Left lung (tissue), 10 donors: ENCODE measurements around the gene KLHDC7A. TPM values are rescaled to one million over a fixed set of nuclear protein-coding genes. Genes with fewer than 3 reads are reported as not detected.
A peak's percentile ranks its signal among the peaks of the same experiment; 100 is the strongest.

Source experiments
- ATAC-seq: fragments of 200-7000 bp; cut with Tn5 transposase; one replicate; pipeline ENCODE4 v1.9.1; 2020; ENCODE audit warnings: moderate library complexity
- DNase-seq, 4 donors: peaks; one replicate each; pipeline ENCODE4 v3.0.0-alpha.2; 2013 to 2020
- H3K27ac ChIP-seq, 2 donors: fragments of 200-600 bp; sonication (generic) in 1 of 2; one replicate each; pipeline versions ENCODE4 v1.5.0 to v1.8.0; 2020 to 2021
- H3K27me3 ChIP-seq, 2 donors: fragments of 200-600 bp; sonication (generic) in 1 of 2; one replicate each; pipeline versions ENCODE4 v1.5.0 to v1.8.0; 2020 to 2021
- H3K36me3 ChIP-seq, 2 donors: fragments of 200-600 bp; sonication (generic) in 1 of 2; one replicate each; pipeline versions ENCODE4 v1.5.0 to v1.8.0; 2020 to 2021
- H3K4me1 ChIP-seq, 2 donors: fragments of 200-600 bp; one replicate each; pipeline ENCODE4 v1.8.0; 2021
- H3K4me3 ChIP-seq, 2 donors: fragments of 200-600 bp; sonication (generic) in 1 of 2; one replicate each; pipeline versions ENCODE4 v1.5.0 to v1.8.0; 2020 to 2021; ENCODE audit warnings: mild to moderate bottlenecking in 1 of 2
- H3K9me3 ChIP-seq, 2 donors: fragments of 200-600 bp; sonication (generic) in 1 of 2; one replicate each; pipeline versions ENCODE4 v1.5.0 to v1.8.0; 2020 to 2021
- intact Hi-C, 2 donors: fragments of 100-400 bp; cut with DNase I; formaldehyde crosslinking; loops; one replicate each; pipeline versions ENCODE4 v1.11.2 to v1.14.2; 2022
- polyA plus RNA-seq, 6 donors: library from polyadenylated mRNA; unstranded; fragments of 120-200 nt; gene quantifications; one replicate each; pipeline ENCODE4 v1.2.1, GENCODE V29; 2013; ENCODE audit not compliant: insufficient read length in 6 of 6
- total RNA-seq, 2 donors: library from RNA; stranded (reverse); fragmentation: NEBNext Ultra II Directional; extraction: Animal tissue kit (Norgen Biotek cat#: 25700); gene quantifications; one replicate each; pipeline ENCODE4 v1.2.1, GENCODE V29; 2021
- TF ChIP-seq, protein P1 (sequence below), 2 donors: fragments of 200-600 bp; sonication (generic) in 1 of 2; IDR thresholded peaks; one replicate each; pipeline versions ENCODE4 v1.5.0 to v1.8.0; 2021; ENCODE audit warnings: antibody characterized with exemption in 2 of 2
- donor health status: DM: no; HTN: yes; CAD: no.
- donor health status: DM: no; HTN: no; CAD: no.

KLHDC7A gene
- total and polyA plus RNA-seq, 8 donors, result 0.36 to 6.1 (median 1.2) TPM

DNA sequence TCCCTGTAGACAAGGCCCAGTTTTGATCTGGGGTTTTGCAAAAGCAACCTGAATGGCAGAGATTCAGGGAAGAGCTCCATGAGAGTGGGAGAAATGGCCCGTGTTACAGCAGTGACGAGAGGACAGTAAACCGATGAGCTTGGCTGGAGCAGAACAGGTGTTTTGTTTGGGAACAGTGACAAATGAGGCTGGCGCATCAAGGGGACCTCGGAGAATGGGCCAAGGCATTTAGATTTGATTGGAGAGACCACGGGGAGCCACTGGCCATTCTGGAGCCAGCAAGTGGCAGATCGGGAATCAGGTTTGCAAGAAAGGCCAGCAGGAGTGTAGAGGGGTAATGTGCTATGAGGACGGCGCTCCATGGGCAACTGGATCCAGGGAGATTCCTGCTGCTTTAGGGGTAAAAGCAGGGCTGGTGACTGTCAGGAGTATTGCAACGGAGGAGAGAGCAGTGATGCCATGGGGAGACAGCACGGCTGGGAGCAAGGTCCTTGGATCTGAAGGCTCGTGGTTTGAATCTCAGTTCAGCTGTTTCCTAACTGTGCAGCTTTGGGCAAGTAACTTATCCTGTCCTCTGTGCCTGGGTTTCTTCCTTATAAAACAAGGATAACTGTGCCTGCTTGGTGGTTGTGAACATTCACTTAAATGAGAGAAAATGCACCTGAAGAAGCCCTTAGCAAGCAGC lies 9.9 kb upstream of the KLHDC7A start:
- no peak overlapping the region for H3K27ac ChIP-seq
- H3K9me3 ChIP-seq, result no peaks in the 10 kb centered on the region
- no peaks in the 10 kb centered on the region for H3K4me1 ChIP-seq
- ATAC-seq (no peak), DNase-seq (no peak)
- intact Hi-C loops, result no loop called here
- H3K4me3 ChIP-seq, result no peak overlapping the region
- no peaks in the 10 kb centered on the region for H3K36me3 ChIP-seq
- H3K27me3 ChIP-seq, result peaks cover 0 to 2% of the 10 kb centered on the region in 2 donors
- TF ChIP-seq, protein P1, sequence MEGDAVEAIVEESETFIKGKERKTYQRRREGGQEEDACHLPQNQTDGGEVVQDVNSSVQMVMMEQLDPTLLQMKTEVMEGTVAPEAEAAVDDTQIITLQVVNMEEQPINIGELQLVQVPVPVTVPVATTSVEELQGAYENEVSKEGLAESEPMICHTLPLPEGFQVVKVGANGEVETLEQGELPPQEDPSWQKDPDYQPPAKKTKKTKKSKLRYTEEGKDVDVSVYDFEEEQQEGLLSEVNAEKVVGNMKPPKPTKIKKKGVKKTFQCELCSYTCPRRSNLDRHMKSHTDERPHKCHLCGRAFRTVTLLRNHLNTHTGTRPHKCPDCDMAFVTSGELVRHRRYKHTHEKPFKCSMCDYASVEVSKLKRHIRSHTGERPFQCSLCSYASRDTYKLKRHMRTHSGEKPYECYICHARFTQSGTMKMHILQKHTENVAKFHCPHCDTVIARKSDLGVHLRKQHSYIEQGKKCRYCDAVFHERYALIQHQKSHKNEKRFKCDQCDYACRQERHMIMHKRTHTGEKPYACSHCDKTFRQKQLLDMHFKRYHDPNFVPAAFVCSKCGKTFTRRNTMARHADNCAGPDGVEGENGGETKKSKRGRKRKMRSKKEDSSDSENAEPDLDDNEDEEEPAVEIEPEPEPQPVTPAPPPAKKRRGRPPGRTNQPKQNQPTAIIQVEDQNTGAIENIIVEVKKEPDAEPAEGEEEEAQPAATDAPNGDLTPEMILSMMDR (IDR thresholded peaks at IDR 0.05), result no peak

- H3K36me3 ChIP-seq, result no peaks in the 10 kb centered on the region
- no peak for ATAC-seq
These were observed 7.4 kb upstream of the KLHDC7A start for GRCh38 chr1:18473195-18473815.

GRCh38 chr1:18474559-18475175 lies 6.1 kb upstream of the KLHDC7A start:
- DNase-seq, result no peak
- intact Hi-C loops, result no loop called here
- no peak overlapping the region for H3K4me3 ChIP-seq

More at GRCh38 chr1:18473195-18473815, 7.4 kb upstream of the KLHDC7A start:
- Histone ChIP-seq H3K27ac (no peak overlapping the region), H3K4me3 (no peak overlapping the region), H3K4me1 (no peaks in the 10 kb centered on the region), H3K9me3 (no peaks in the 10 kb centered on the region), H3K27me3 (peaks cover 0 to 5% of the 10 kb centered on the region in 2 donors)
- TF ChIP-seq, protein P1 (IDR thresholded peaks at IDR 0.05), result no peak
- intact Hi-C loops, result no loop called here
- DNase-seq, result no peak

GRCh38 chr1:18475234-18475905 lies 5.4 kb upstream of the KLHDC7A start:
- TF ChIP-seq, protein P1 (IDR thresholded peaks at IDR 0.05), result no peak
- DNase-seq, result no peak

More at GRCh38 chr1:18474559-18475175, 6.1 kb upstream of the KLHDC7A start:
- H3K27me3 ChIP-seq, result peaks cover 0 to 5% of the 10 kb centered on the region in 2 donors
- ATAC-seq, result peak; percentile 62
- H3K9me3 ChIP-seq, result no peaks in the 10 kb centered on the region
- H3K4me1 ChIP-seq, result peaks cover 0 to 4% of the 10 kb centered on the region in 2 donors
- TF ChIP-seq, protein P1 (IDR thresholded peaks at IDR 0.05), result no peak
- no peaks in the 10 kb centered on the region for H3K36me3 ChIP-seq
- no peak overlapping the region for H3K27ac ChIP-seq

More at GRCh38 chr1:18475234-18475905, 5.4 kb upstream of the KLHDC7A start:
- H3K36me3 ChIP-seq, result no peaks in the 10 kb centered on the region
- H3K4me1 ChIP-seq, result peaks cover under 1 to 10% of the 10 kb centered on the region in 2 donors
- peaks cover 0 to 5% of the 10 kb centered on the region in 2 donors for H3K27me3 ChIP-seq
- intact Hi-C loops, result no loop called here
- ATAC-seq, result no peak
- no peaks in the 10 kb centered on the region for H3K9me3 ChIP-seq
- H3K4me3 ChIP-seq, result no peak overlapping the region
- H3K27ac ChIP-seq, result no peak overlapping the region
